DOHH2 (cell line): ENCODE results near the gene C4BPA.

Experiments
- H3F3A ChIP-seq: fragments of 200-600 bp; sonication (generic), shearing (Covaris generic); 2 replicates; pipeline ENCODE4 v1.6.0; 2016; ENCODE audit warnings: antibody characterized with exemption, mild to moderate bottlenecking; ENCODE audit not compliant: control insufficient read depth, insufficient read depth
- H3K27ac ChIP-seq: fragments of 200-600 bp; sonication (generic); 2 replicates; pipeline ENCODE4 v1.5.1; 2014; ENCODE audit warnings: low read depth, mild to moderate bottlenecking, low read length, moderate library complexity
- H3K27me3 ChIP-seq: fragments of 200-600 bp; sonication (generic); 2 replicates; pipeline ENCODE4 v1.6.1; 2014; ENCODE audit warnings: mild to moderate bottlenecking, low read length, mixed read lengths; ENCODE audit not compliant: control insufficient read depth
- H3K36me3 ChIP-seq: fragments of 200-600 bp; sonication (generic); 2 replicates; pipeline ENCODE4 v1.6.1; 2014; ENCODE audit warnings: mild to moderate bottlenecking, low read length, moderate library complexity, mixed read lengths; ENCODE audit not compliant: control insufficient read depth
- H3K4me1 ChIP-seq: fragments of 200-600 bp; sonication (generic); 2 replicates; pipeline ENCODE4 v1.6.1; 2014; ENCODE audit warnings: mild to moderate bottlenecking, low read length, mixed read lengths; ENCODE audit not compliant: control insufficient read depth
- H3K4me2 ChIP-seq: fragments of 200-600 bp; sonication (generic); 2 replicates; pipeline ENCODE4 v1.6.0; 2014; ENCODE audit warnings: mild to moderate bottlenecking, low read length, moderate library complexity
- H3K4me3 ChIP-seq: fragments of 200-600 bp; sonication (generic); 2 replicates; pipeline ENCODE4 v1.5.1; 2014; ENCODE audit warnings: mild to moderate bottlenecking, low read length, mixed read lengths
- H3K79me2 ChIP-seq: fragments of 200-600 bp; sonication (generic); 2 replicates; pipeline ENCODE4 v1.6.1; 2014; ENCODE audit warnings: mild to moderate bottlenecking, low read length, mixed read lengths; ENCODE audit not compliant: control insufficient read depth
- H3K9me2 ChIP-seq: fragments of 200-600 bp; sonication (generic); replicated peaks from 2 replicates; pipeline ENCODE4 v1.6.1; 2014; ENCODE audit warnings: mild to moderate bottlenecking, low read length, mixed read lengths; ENCODE audit not compliant: control insufficient read depth
- H3K9me3 ChIP-seq: fragments of 200-600 bp; sonication (generic); 2 replicates; pipeline ENCODE4 v1.6.1; 2014; ENCODE audit warnings: antibody characterized with exemption, low read length, mixed read lengths; ENCODE audit not compliant: control insufficient read depth, insufficient read depth
- H4K20me1 ChIP-seq: fragments of 200-600 bp; sonication (generic); 2 replicates; pipeline ENCODE4 v1.6.0; 2014; ENCODE audit warnings: low read depth, mild to moderate bottlenecking, antibody characterized with exemption, low read length, moderate library complexity; ENCODE audit not compliant: control insufficient read depth, insufficient read depth
- CTCF ChIP-seq: fragments of 200-600 bp; sonication (generic); IDR thresholded peaks from one replicate; pipeline ENCODE4 v1.5.1; 2014; ENCODE audit warnings: antibody characterized with exemption, mild to moderate bottlenecking, low read depth, low read length; ENCODE audit not compliant: poor library complexity, severe bottlenecking
- EZH2phosphoT487 ChIP-seq: fragments of 200-600 bp; sonication (generic); IDR thresholded peaks from 2 replicates; pipeline ENCODE4 v1.6.1; 2017; ENCODE audit warnings: borderline replicate concordance, mild to moderate bottlenecking, antibody characterized with exemption, low read length, moderate library complexity, mixed read lengths

Gene C4BPA

GRCh38 chr1:207077470-207078377 is 26.3 kb upstream of the C4BPA start:
- Histone ChIP-seq H3K27me3 (peaks cover 23% of the 10 kb centered on the region), H3K4me1 (no peaks in the 10 kb centered on the region)
- TF ChIP-seq EZH2phosphoT487 (no peak), CTCF (peak; percentile 86)

GRCh38 chr1:207078578-207079132 is 25.4 kb upstream of the C4BPA start:
- H3K27me3 ChIP-seq, result peaks cover 32% of the 10 kb centered on the region
- H3F3A ChIP-seq, result no peaks in the 10 kb centered on the region
- no peaks in the 10 kb centered on the region for H4K20me1 ChIP-seq
- no peaks in the 10 kb centered on the region for H3K4me1 ChIP-seq
- H3K4me2 ChIP-seq, result no peak overlapping the region
- no peaks in the 10 kb centered on the region for H3K9me3 ChIP-seq
- no peaks in the 10 kb centered on the region for H3K79me2 ChIP-seq
- H3K36me3 ChIP-seq, result no peaks in the 10 kb centered on the region
- H3K9me2 ChIP-seq, result no peaks in the 10 kb centered on the region
- no peak overlapping the region for H3K27ac ChIP-seq
- TF ChIP-seq EZH2phosphoT487 (no peak), CTCF (no peak)
- no peak overlapping the region for H3K4me3 ChIP-seq

More at GRCh38 chr1:207077470-207078377, 26.3 kb upstream of the C4BPA start:
- Histone ChIP-seq H3K9me3 (no peaks in the 10 kb centered on the region), H3K9me2 (no peaks in the 10 kb centered on the region), H3K79me2 (no peaks in the 10 kb centered on the region), H3K4me3 (no peak overlapping the region), H3F3A (no peaks in the 10 kb centered on the region), H3K27ac (no peak overlapping the region), H4K20me1 (no peaks in the 10 kb centered on the region), H3K4me2 (no peak overlapping the region), H3K36me3 (no peaks in the 10 kb centered on the region)

GRCh38 chr1:207079706-207080241 is 24.3 kb upstream of the C4BPA start:
- Histone ChIP-seq H3K79me2 (no peaks in the 10 kb centered on the region), H3K4me1 (no peaks in the 10 kb centered on the region), H3K9me2 (no peaks in the 10 kb centered on the region), H3K36me3 (no peaks in the 10 kb centered on the region), H3K27ac (no peak overlapping the region), H3K4me3 (no peak overlapping the region), H3K9me3 (no peaks in the 10 kb centered on the region), H3K27me3 (peaks cover 40% of the 10 kb centered on the region), H3K4me2 (no peak overlapping the region), H4K20me1 (no peaks in the 10 kb centered on the region), H3F3A (no peaks in the 10 kb centered on the region)
- no peak for TF ChIP-seq CTCF
- no peak for TF ChIP-seq EZH2phosphoT487
